Measurements from ENCODE around the gene TRAF7. TPM values are rescaled to one million over a fixed set of nuclear protein-coding genes. Genes with fewer than 3 reads are reported as not detected.
A peak's percentile ranks its signal among the peaks of the same experiment; 100 is the strongest.

Gene TRAF7
- total RNA-seq, 1 donor from 2014 or later, result 39.6 TPM

DNA sequence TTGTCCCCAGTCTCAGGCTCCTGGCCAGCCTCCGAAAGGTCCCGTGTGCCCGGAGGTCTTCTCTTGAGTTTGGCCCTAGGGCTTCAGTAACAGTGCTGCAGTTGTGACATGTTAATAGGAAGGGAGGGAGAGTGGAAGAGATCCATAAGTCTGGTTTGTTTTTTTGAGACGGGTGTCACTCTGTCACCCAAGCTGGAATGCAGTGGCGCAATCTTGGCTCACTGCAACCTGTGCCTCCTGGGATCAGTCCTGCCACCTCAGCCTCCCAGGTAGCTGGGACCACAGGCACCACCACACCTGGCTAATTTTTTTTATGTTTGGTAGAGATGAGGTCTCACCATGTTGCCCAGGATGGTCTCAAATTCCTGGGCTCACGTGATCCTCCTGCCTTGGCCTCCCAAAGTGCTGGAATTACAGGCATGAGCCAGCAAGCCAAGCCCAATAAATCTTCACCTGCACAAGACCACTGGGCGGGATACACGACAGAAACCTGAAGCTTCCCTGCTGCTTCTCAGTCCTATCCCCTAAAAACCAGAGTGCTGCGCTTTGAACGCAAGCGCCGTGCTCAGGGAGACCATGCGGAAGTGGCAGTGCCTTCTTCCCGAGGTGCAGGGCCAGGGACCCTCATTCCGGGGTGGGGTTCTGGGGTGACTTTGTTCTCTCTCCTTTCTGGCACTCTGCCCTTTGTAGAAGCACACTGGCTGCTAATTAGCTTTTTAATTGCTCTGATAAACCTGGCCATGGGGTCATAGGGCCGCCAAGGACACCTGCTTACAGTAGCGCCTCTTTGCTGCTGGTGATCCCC, 10.9 kb downstream of the TRAF7 start:
- H3K36me3 ChIP-seq, result peaks cover 26 to 44% of the 10 kb centered on the region in 2 donors
- DNase-seq (ENCODE audit: low spot score in 2 of 2), result no peak

DNA sequence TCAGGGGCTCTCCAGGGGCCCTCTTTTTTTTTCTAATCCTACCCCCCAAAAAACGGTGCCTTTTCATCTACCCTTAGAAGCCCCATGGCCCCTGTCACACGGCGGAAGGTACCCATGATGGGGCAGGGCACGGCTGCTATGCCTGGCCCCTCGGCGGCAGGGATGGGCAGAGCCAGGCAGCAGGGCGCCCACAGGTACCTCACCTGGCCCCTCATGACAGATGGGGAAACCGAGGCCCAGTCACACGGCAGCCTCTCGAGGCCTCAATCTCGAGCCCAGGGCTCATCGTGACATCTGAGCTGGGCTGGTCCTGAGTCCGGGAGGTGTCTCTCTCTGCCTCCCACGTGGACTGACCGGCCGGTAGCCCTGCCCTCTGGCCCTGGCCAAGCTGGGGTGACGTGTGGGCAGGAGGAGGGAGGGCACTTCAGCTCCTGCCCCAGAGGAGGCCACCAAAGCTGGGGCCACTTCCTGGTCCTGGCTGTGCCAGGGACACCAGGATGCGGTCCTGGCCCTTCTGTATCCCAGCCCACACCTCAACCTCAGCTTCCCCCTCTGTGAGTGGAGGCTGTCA, 11.6 kb downstream of the TRAF7 start:
- H3K27ac ChIP-seq, result no peak overlapping the region
- TF ChIP-seq, protein P1, sequence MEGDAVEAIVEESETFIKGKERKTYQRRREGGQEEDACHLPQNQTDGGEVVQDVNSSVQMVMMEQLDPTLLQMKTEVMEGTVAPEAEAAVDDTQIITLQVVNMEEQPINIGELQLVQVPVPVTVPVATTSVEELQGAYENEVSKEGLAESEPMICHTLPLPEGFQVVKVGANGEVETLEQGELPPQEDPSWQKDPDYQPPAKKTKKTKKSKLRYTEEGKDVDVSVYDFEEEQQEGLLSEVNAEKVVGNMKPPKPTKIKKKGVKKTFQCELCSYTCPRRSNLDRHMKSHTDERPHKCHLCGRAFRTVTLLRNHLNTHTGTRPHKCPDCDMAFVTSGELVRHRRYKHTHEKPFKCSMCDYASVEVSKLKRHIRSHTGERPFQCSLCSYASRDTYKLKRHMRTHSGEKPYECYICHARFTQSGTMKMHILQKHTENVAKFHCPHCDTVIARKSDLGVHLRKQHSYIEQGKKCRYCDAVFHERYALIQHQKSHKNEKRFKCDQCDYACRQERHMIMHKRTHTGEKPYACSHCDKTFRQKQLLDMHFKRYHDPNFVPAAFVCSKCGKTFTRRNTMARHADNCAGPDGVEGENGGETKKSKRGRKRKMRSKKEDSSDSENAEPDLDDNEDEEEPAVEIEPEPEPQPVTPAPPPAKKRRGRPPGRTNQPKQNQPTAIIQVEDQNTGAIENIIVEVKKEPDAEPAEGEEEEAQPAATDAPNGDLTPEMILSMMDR (IDR thresholded peaks at IDR 0.05), result no peak
- H3K9me3 ChIP-seq, result no peaks in the 10 kb centered on the region
- no peak overlapping the region for H3K4me3 ChIP-seq
- H3K4me1 ChIP-seq, result no peaks in the 10 kb centered on the region
- peaks cover 29 to 51% of the 10 kb centered on the region in 2 donors for H3K36me3 ChIP-seq
- no peak for DNase-seq (ENCODE audit: low spot score in 2 of 2)
- intact Hi-C loops (cut with DNase I), result no loop called here
- no peaks in the 10 kb centered on the region for H3K27me3 ChIP-seq

More for the DNA sequence above, 10.9 kb downstream of the TRAF7 start:
- no peak overlapping the region for H3K27ac ChIP-seq
- no peaks in the 10 kb centered on the region for H3K9me3 ChIP-seq
- intact Hi-C loops (cut with DNase I), result no loop called here
- no peak overlapping the region for H3K4me3 ChIP-seq
- TF ChIP-seq, protein P1 (IDR thresholded peaks at IDR 0.05), result no peak
- no peaks in the 10 kb centered on the region for H3K4me1 ChIP-seq
- H3K27me3 ChIP-seq, result no peaks in the 10 kb centered on the region

DNA sequence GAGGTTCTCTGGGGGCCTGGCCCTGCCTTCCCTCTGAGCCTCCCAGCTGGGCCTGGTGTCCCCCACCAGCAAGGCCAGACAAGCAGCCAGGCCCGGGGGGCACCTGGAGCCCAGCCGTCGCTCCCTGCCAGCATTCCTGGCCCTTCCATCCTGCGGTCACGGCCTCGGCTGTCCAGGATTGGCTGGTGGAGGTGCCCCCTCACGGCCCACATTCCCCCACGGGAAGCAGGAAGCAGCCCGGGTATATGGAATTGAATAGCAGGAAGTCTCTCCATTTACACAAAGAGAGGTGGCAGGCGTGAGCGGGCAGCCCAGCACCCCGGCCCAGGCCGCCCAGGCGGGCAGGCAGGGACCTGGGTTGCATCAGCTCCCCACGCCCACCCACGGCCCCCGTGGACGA, 14.5 kb downstream of the TRAF7 start:
- Histone ChIP-seq H3K36me3 (peaks cover 53 to 81% of the 10 kb centered on the region in 2 donors), H3K4me1 (no peaks in the 10 kb centered on the region), H3K27ac (no peak overlapping the region), H3K9me3 (no peaks in the 10 kb centered on the region), H3K4me3 (peak overlapping the region in 1 of 2 donors; percentile 33), H3K27me3 (no peaks in the 10 kb centered on the region)
- intact Hi-C loops (cut with DNase I), result no loop called here
- TF ChIP-seq, protein P1 (IDR thresholded peaks at IDR 0.05), result no peak
- DNase-seq (ENCODE audit: low spot score in 2 of 2), result no peak

DNA sequence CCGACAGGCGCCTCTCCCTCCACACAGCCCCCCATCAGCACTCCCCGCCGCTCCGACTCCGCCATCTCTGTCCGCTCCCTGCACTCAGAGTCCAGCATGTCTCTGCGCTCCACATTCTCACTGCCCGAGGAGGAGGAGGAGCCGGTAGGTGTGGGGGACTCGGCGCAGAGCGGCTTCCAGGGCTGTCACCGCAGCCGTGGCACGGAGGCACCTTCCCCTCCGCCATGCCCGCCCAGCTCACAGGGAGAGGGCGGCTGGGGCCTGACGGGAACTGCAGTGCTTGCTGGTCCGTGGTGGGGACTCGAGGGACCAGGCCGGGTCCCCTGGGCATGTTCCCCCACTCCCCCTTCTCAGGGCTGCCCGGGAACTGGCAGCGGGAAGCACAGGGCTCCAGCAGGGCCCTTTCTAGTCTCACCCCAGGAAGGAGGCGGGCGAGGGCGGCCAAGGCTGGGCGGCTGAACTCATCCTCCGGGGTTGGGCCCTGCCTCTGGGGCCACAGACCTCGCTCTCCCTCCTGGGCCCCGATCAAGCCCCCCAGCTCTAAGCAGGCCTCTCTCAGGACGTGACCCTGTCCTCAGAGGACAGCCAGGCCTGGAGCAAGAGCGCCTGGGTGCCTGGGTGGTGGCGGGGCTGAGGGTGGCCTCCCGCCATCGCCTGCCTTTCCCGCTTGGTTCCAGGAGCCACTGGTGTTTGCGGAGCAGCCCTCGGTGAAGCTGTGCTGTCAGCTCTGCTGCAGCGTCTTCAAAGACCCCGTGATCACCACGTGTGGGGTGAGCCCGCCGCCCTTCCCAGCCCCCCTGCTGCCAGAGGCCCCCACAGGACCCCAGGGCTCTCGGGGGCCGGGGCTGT, 15.2 kb downstream of the TRAF7 start:
- Histone ChIP-seq H3K36me3 (peaks cover 59 to 85% of the 10 kb centered on the region in 2 donors), H3K27ac (no peak overlapping the region), H3K4me3 (peak overlapping the region in 1 of 2 donors; percentile 33), H3K9me3 (no peaks in the 10 kb centered on the region), H3K4me1 (no peaks in the 10 kb centered on the region), H3K27me3 (no peaks in the 10 kb centered on the region)
- TF ChIP-seq, protein P1 (IDR thresholded peaks at IDR 0.05), result no peak
- intact Hi-C loops (cut with DNase I), result no loop called here
- no peak for DNase-seq (ENCODE audit: low spot score in 2 of 2)

DNA sequence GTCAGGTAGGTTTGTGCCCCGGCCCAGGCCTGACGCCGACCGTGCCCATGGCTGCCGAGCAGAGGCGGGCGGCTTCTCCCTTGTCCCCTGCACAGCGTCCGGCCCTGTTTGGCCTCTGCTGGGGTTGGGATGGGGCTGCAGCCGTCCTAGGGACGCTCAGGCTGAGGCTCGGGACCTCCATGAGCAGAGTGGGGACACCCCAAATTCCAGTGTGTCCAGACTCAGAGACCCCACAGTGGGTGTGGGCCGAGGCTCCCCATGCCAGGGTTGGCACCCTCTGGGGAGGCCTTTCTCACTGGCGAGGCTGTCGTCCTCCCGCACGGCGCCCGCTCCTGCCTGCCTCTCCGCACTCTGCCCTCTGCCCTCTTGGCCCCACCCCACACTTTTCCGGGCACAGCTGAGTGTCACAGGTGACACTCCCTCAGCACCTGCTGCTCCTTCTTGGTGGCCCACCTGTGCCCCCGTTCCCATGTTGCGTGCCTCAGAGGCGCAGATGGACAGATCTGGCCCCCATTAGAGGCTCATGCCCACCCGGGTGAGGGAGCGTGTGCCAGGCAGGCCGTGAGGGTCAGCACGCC, 16.1 kb downstream of the TRAF7 start:
- no peak overlapping the region for H3K4me3 ChIP-seq
- no peaks in the 10 kb centered on the region for H3K27me3 ChIP-seq
- no peak for DNase-seq (ENCODE audit: low spot score in 2 of 2)
- TF ChIP-seq, protein P1 (IDR thresholded peaks at IDR 0.05), result no peak
- intact Hi-C loops (cut with DNase I), result no loop called here
- peaks cover 60 to 86% of the 10 kb centered on the region in 2 donors for H3K36me3 ChIP-seq
- no peaks in the 10 kb centered on the region for H3K4me1 ChIP-seq
- no peaks in the 10 kb centered on the region for H3K9me3 ChIP-seq
- H3K27ac ChIP-seq, result no peak overlapping the region

Data from ascending aorta (tissue), 2 donors.